ENCODE data around the gene OTX2.

The OTX2 gene

DNA sequence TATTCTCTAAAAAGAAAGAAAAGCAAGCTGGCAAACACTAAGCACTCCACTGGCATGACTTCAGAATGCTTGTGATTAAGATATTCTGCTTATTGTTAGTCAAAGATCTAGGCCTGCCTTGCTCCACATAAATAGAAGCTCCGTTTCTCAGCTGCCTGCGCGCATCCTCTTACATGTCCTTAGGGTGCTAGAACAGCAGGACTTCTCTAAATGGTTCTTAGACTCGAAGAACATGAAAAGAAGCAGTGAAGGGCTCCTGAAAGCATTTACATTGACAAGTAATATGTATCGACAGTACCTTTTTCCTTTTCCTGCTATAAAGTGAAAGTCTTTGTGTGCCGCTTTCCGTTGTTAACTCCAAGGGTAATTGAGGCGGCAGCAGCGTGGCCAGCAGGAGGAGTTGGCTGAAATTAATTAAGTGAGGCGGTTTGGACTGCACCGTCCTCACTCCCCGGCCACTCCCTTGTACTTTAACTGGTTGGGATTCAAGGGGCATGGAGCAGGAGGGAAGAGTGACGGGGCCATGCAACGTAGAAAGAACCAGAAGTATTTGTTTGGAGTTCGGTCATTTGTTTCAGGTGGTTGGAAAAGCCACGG is 34.2 kb upstream of the OTX2 start:
- H3K4me2 ChIP-seq (ENCODE audit: low read length), result no peak overlapping the region
- H3K36me3 ChIP-seq (ENCODE audit: insufficient read depth, low read length), result no peaks in the 10 kb centered on the region
- no peaks in the 10 kb centered on the region for H3K9me3 ChIP-seq (ENCODE audit: low read length)
- H3K27me3 ChIP-seq (ENCODE audit: insufficient read depth, low read length), result no peaks in the 10 kb centered on the region
- H3K4me3 ChIP-seq (ENCODE audit: low read depth, low read length, poor library complexity, severe bottlenecking), result no peak overlapping the region
- H3K9ac ChIP-seq (ENCODE audit: low read length), result no peak overlapping the region
- no peak overlapping the region for H2AFZ ChIP-seq (ENCODE audit: low read length)
- no peaks in the 10 kb centered on the region for H3K9me2 ChIP-seq (ENCODE audit: low read depth, low read length)
- H3K4me1 ChIP-seq (ENCODE audit: insufficient read depth, low read length, severe bottlenecking), result no peaks in the 10 kb centered on the region
- H3K79me2 ChIP-seq (ENCODE audit: insufficient read depth, low read length), result no peaks in the 10 kb centered on the region
- H3F3A ChIP-seq (ENCODE audit: insufficient read depth, low read length), result no peaks in the 10 kb centered on the region
- no peaks in the 10 kb centered on the region for H4K20me1 ChIP-seq (ENCODE audit: insufficient read depth, low read length)
- no peak for TF ChIP-seq EZH2 (IDR thresholded peaks at IDR 0.05; ENCODE audit: borderline replicate concordance, low read length)
- H3K27ac ChIP-seq (ENCODE audit: low read depth, low read length, poor library complexity, severe bottlenecking), result no peak overlapping the region

- Histone ChIP-seq H3K27ac (ENCODE audit: low read depth, low read length, poor library complexity, severe bottlenecking) (no peak overlapping the region), H3K9me3 (ENCODE audit: low read length) (no peaks in the 10 kb centered on the region), H3F3A (ENCODE audit: insufficient read depth, low read length) (no peaks in the 10 kb centered on the region), H3K9ac (ENCODE audit: low read length) (no peak overlapping the region), H3K27me3 (ENCODE audit: insufficient read depth, low read length) (no peaks in the 10 kb centered on the region), H3K4me1 (ENCODE audit: insufficient read depth, low read length, severe bottlenecking) (no peaks in the 10 kb centered on the region), H3K4me2 (ENCODE audit: low read length) (no peak overlapping the region), H3K4me3 (ENCODE audit: low read depth, low read length, poor library complexity, severe bottlenecking) (no peak overlapping the region), H2AFZ (ENCODE audit: low read length) (no peak overlapping the region), H4K20me1 (ENCODE audit: insufficient read depth, low read length) (no peaks in the 10 kb centered on the region), H3K79me2 (ENCODE audit: insufficient read depth, low read length) (no peaks in the 10 kb centered on the region), H3K36me3 (ENCODE audit: insufficient read depth, low read length) (no peaks in the 10 kb centered on the region), H3K9me2 (ENCODE audit: low read depth, low read length) (no peaks in the 10 kb centered on the region)
- TF ChIP-seq EZH2 (IDR thresholded peaks at IDR 0.05; ENCODE audit: borderline replicate concordance, low read length), result no peak
- no peak for TF ChIP-seq CTCF (IDR thresholded peaks at IDR 0.05; ENCODE audit: low read length)
These were observed 31.3 kb upstream of the OTX2 start for GRCh38 chr14:56841611-56842010.

DNA sequence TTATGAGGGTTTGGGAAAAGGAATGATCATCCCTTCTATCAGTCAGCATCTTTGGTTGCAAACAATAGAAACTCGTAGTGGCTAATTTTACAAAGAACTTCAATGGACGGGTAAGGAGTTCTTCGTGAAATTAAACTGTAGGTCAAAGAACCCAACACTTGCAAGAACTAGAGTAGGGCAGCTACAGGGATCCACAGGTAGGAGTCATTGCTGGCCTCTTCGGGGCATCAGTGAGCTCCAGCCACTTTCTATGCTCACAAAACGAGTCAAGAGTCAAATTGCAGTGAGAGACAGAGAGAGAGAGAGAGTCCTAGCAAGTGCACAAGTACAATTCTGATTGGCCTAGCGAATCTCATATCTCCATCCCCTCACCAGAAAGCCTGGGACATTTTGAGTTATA is 29.9 kb upstream of the OTX2 start:
- Histone ChIP-seq H3K27ac (ENCODE audit: low read depth, low read length, poor library complexity, severe bottlenecking) (no peak overlapping the region), H3K4me2 (ENCODE audit: low read length) (no peak overlapping the region), H2AFZ (ENCODE audit: low read length) (no peak overlapping the region), H3K4me3 (ENCODE audit: low read depth, low read length, poor library complexity, severe bottlenecking) (no peak overlapping the region), H3K79me2 (ENCODE audit: insufficient read depth, low read length) (no peaks in the 10 kb centered on the region), H4K20me1 (ENCODE audit: insufficient read depth, low read length) (no peaks in the 10 kb centered on the region), H3K9me3 (ENCODE audit: low read length) (no peaks in the 10 kb centered on the region), H3K36me3 (ENCODE audit: insufficient read depth, low read length) (no peaks in the 10 kb centered on the region), H3K9ac (ENCODE audit: low read length) (no peak overlapping the region), H3K27me3 (ENCODE audit: insufficient read depth, low read length) (no peaks in the 10 kb centered on the region), H3K9me2 (ENCODE audit: low read depth, low read length) (no peaks in the 10 kb centered on the region), H3F3A (ENCODE audit: insufficient read depth, low read length) (no peaks in the 10 kb centered on the region), H3K4me1 (ENCODE audit: insufficient read depth, low read length, severe bottlenecking) (no peaks in the 10 kb centered on the region)
- TF ChIP-seq CTCF (IDR thresholded peaks at IDR 0.05; ENCODE audit: low read length) (no peak), EZH2 (IDR thresholded peaks at IDR 0.05; ENCODE audit: borderline replicate concordance, low read length) (no peak)

DNA sequence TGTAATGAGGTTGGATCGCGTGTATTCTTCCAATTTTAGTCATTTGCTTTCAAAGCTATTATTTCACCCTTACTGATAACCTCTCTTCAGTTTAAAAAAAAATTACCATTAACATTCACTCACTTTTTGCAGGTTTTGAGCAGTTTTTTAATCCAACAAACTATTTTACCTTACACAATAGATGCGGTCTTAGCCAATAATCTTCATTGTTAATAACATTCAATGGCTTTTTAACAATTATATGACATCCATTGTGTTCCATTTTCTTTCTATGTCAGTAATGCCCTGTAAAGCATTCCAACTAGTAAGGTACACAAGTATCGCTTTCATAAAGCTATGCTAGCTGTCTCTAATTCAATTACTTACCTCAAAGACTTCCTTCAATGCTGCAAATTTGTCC is 18.9 kb upstream of the OTX2 start:
- Histone ChIP-seq H3K4me3 (ENCODE audit: low read depth, low read length, poor library complexity, severe bottlenecking) (no peak overlapping the region), H3K9me3 (ENCODE audit: low read length) (no peaks in the 10 kb centered on the region), H3K4me2 (ENCODE audit: low read length) (no peak overlapping the region), H2AFZ (ENCODE audit: low read length) (no peak overlapping the region), H3F3A (ENCODE audit: insufficient read depth, low read length) (no peaks in the 10 kb centered on the region), H3K9me2 (ENCODE audit: low read depth, low read length) (no peaks in the 10 kb centered on the region), H3K79me2 (ENCODE audit: insufficient read depth, low read length) (no peaks in the 10 kb centered on the region), H3K9ac (ENCODE audit: low read length) (no peak overlapping the region), H3K27ac (ENCODE audit: low read depth, low read length, poor library complexity, severe bottlenecking) (no peak overlapping the region), H3K27me3 (ENCODE audit: insufficient read depth, low read length) (no peaks in the 10 kb centered on the region), H3K36me3 (ENCODE audit: insufficient read depth, low read length) (no peaks in the 10 kb centered on the region), H4K20me1 (ENCODE audit: insufficient read depth, low read length) (no peaks in the 10 kb centered on the region), H3K4me1 (ENCODE audit: insufficient read depth, low read length, severe bottlenecking) (no peaks in the 10 kb centered on the region)
- TF ChIP-seq EZH2 (IDR thresholded peaks at IDR 0.05; ENCODE audit: borderline replicate concordance, low read length) (no peak), CTCF (IDR thresholded peaks at IDR 0.05; ENCODE audit: low read length) (no peak)
